ENCODE measurements around the gene CTDNEP1.
"Not testable (repeated sequence)": the region's sequence is repeated elsewhere in the genome, so short reads cannot be mapped to it uniquely, and the experiment has no call there.

The CTDNEP1 gene

GRCh38 chr17:7243838-7244237 is 7.7 kb downstream of the CTDNEP1 start:
- DNase-seq, result not testable (repeated sequence)

- DNase-seq, result no peak
Measured at GRCh38 chr17:7243453-7243729, 8.1 kb downstream of the CTDNEP1 start.

- DNase-seq, result peak; percentile 92
Measured at GRCh38 chr17:7242717-7243452, 8.6 kb downstream of the CTDNEP1 start.

GRCh38 chr17:7241783-7242716 is 9.5 kb downstream of the CTDNEP1 start, which contains the start of gene GABARAP:
TSS of gene GABARAP (minus strand) at chr17:7242449. CDS start at chr17:7242330, 119 bp downstream.
- peak; percentile 93 for DNase-seq

GRCh38 chr17:7241090-7241733 is 10.3 kb downstream of the CTDNEP1 start:
- no peak for DNase-seq

- no peak for DNase-seq
Measured at GRCh38 chr17:7240375-7240774, 11.2 kb downstream of the CTDNEP1 start.

- DNase-seq, result peak; percentile 98
Measured at GRCh38 chr17:7239091-7240027, 12.2 kb downstream of the CTDNEP1 start, which contains the start of gene PHF23. TSS of gene PHF23 (minus strand) at chr17:7239457. CDS start at chr17:7239279, 178 bp downstream.

GRCh38 chr17:7238420-7239090 is 13.0 kb downstream of the CTDNEP1 start:
- peak; percentile 37 for DNase-seq

GRCh38 chr17:7237761-7238419 is 13.6 kb downstream of the CTDNEP1 start:
- peak; percentile 83 for DNase-seq

GRCh38 chr17:7237266-7237760 is 14.2 kb downstream of the CTDNEP1 start:
- DNase-seq, result no peak

GRCh38 chr17:7236808-7237207 is 14.7 kb downstream of the CTDNEP1 start:
- no peak for DNase-seq

GRCh38 chr17:7235693-7236665 is 15.6 kb downstream of the CTDNEP1 start:
- DNase-seq, result peak; percentile 22

- DNase-seq, result peak; percentile 94
Measured at GRCh38 chr17:7234083-7234951, 17.2 kb downstream of the CTDNEP1 start, which contains the start of gene DVL2. TSS of gene DVL2 (minus strand) at chr17:7234517. CDS start at chr17:7234262, 255 bp downstream.

- DNase-seq, result no peak
Measured at GRCh38 chr17:7233701-7234082, 17.8 kb downstream of the CTDNEP1 start.

- DNase-seq, result no peak
Measured at GRCh38 chr17:7232114-7232513, 19.4 kb downstream of the CTDNEP1 start.

GRCh38 chr17:7229504-7229903 is 22.0 kb downstream of the CTDNEP1 start:
- DNase-seq, result no peak

- no peak for DNase-seq
Measured at GRCh38 chr17:7228920-7229319, 22.6 kb downstream of the CTDNEP1 start.

Data from activated naive CD4-positive, alpha-beta T cell treated with Interleukin-2 at 50 U/mL for 16 hours (primary cell).